Measurements from ENCODE around the gene SAPCD2.

DNA sequence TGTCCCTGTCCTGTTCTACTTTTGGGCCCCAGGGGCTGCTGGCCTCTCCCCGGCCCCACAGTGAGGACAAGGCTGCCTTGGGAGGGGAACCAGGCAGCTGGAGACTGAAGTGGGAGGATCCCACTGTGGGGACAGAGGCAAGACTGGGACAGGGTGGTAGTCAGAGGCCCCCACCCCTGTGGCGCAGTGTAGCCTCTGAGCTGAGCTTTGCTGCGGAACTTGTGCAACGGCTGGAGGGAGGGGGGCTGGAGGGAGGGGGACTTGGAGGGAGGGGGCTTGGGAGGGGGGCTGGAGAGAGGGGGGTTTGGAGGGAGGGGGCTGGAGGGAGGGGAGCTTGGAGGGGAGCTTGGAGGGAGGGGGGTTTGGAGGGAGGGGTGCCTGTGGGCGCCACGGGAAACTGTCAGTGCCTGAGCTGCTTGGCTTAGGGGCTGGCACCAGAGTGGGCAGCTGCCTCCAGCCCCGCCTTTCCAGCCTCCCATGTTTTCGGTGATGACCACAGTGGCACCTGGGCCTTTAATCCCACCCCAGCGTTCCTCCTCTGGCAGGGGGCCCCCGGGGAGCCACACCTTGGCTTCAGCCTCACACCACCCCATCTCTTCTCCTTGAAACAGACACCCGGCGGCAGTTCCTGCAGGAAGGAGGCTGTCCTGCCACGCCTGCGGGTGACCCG is 36.2 kb downstream of the SAPCD2 start:
- TF ChIP-seq, protein P1, sequence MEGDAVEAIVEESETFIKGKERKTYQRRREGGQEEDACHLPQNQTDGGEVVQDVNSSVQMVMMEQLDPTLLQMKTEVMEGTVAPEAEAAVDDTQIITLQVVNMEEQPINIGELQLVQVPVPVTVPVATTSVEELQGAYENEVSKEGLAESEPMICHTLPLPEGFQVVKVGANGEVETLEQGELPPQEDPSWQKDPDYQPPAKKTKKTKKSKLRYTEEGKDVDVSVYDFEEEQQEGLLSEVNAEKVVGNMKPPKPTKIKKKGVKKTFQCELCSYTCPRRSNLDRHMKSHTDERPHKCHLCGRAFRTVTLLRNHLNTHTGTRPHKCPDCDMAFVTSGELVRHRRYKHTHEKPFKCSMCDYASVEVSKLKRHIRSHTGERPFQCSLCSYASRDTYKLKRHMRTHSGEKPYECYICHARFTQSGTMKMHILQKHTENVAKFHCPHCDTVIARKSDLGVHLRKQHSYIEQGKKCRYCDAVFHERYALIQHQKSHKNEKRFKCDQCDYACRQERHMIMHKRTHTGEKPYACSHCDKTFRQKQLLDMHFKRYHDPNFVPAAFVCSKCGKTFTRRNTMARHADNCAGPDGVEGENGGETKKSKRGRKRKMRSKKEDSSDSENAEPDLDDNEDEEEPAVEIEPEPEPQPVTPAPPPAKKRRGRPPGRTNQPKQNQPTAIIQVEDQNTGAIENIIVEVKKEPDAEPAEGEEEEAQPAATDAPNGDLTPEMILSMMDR (IDR thresholded peaks at IDR 0.05 in 2 of 3, conservative IDR thresholded peaks at IDR 0.05 in 1 of 3; ENCODE audit: insufficient read depth in 2 of 3, low read depth in 1 of 3, low read length in 3 of 3) = no peak
- TF ChIP-seq, protein P2, sequence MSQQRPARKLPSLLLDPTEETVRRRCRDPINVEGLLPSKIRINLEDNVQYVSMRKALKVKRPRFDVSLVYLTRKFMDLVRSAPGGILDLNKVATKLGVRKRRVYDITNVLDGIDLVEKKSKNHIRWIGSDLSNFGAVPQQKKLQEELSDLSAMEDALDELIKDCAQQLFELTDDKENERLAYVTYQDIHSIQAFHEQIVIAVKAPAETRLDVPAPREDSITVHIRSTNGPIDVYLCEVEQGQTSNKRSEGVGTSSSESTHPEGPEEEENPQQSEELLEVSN (IDR thresholded peaks at IDR 0.05; ENCODE audit: borderline replicate concordance in 1 of 2, extremely low read depth in 1 of 2, insufficient read depth in 1 of 2, insufficient read length in 1 of 2, low read depth in 1 of 2, low read length in 1 of 2, poor library complexity in 1 of 2, severe bottlenecking in 1 of 2) = no peak
- TF ChIP-seq ELF4 (CRISPR knock-in tag; IDR thresholded peaks at IDR 0.05) = no peak
- TF ChIP-seq, protein P3, sequence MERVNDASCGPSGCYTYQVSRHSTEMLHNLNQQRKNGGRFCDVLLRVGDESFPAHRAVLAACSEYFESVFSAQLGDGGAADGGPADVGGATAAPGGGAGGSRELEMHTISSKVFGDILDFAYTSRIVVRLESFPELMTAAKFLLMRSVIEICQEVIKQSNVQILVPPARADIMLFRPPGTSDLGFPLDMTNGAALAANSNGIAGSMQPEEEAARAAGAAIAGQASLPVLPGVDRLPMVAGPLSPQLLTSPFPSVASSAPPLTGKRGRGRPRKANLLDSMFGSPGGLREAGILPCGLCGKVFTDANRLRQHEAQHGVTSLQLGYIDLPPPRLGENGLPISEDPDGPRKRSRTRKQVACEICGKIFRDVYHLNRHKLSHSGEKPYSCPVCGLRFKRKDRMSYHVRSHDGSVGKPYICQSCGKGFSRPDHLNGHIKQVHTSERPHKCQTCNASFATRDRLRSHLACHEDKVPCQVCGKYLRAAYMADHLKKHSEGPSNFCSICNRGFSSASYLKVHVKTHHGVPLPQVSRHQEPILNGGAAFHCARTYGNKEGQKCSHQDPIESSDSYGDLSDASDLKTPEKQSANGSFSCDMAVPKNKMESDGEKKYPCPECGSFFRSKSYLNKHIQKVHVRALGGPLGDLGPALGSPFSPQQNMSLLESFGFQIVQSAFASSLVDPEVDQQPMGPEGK (CRISPR knock-in tag; IDR thresholded peaks at IDR 0.05; ENCODE audit: borderline replicate concordance) = no peak

Measured in K562 (cell line).